ENCODE data around the gene SERPINB10.

DNA sequence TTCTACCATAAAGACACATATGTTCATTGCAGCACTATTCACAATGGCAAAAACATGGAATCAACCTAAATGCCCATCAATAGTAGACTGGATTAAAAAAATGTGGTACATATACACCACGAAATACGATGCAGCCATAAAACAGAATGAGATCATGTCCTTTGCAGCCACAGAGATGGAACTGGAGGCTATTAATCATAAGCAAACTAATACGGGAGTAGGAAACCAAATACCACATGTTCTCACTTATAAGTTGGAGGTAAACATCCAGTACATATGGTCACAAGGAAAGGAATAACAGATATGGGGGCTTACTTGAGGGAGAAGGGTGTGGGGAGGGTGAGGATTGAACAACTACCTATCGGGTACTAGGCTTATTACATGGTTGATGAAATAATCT lies 49.0 kb downstream of the SERPINB10 start:
- TF ChIP-seq, protein P1, sequence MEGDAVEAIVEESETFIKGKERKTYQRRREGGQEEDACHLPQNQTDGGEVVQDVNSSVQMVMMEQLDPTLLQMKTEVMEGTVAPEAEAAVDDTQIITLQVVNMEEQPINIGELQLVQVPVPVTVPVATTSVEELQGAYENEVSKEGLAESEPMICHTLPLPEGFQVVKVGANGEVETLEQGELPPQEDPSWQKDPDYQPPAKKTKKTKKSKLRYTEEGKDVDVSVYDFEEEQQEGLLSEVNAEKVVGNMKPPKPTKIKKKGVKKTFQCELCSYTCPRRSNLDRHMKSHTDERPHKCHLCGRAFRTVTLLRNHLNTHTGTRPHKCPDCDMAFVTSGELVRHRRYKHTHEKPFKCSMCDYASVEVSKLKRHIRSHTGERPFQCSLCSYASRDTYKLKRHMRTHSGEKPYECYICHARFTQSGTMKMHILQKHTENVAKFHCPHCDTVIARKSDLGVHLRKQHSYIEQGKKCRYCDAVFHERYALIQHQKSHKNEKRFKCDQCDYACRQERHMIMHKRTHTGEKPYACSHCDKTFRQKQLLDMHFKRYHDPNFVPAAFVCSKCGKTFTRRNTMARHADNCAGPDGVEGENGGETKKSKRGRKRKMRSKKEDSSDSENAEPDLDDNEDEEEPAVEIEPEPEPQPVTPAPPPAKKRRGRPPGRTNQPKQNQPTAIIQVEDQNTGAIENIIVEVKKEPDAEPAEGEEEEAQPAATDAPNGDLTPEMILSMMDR (IDR thresholded peaks at IDR 0.05), result no peak
- TF ChIP-seq POLR2AphosphoS5 (IDR thresholded peaks at IDR 0.05), result no peak
